Measurements from ENCODE around the gene MYOF.

MYOF gene

GRCh38 chr10:93261961-93262610 lies 220.0 kb downstream of the MYOF start:
- DNase-seq (ENCODE audit: low read depth in 3 of 3, low spot score in 1 of 3): no peak

- no peak for DNase-seq (ENCODE audit: low read depth in 3 of 3, low spot score in 1 of 3)
These were observed 221.0 kb downstream of the MYOF start for GRCh38 chr10:93261089-93261488.

GRCh38 chr10:93259126-93259525 lies 223.0 kb downstream of the MYOF start:
- no peak for DNase-seq (ENCODE audit: low read depth in 3 of 3, low spot score in 1 of 3)
